Suprapubic skin (tissue), 4 donors: ENCODE measurements around the gene GPR179. TPM values are rescaled to one million over a fixed set of nuclear protein-coding genes. Genes with fewer than 3 reads are reported as not detected.

Experiments used
- DNase-seq, 2 donors: peaks; one replicate each; pipeline ENCODE4 v3.0.0-alpha.2; 2019; ENCODE audit warnings: low spot score in 2 of 2
- H3K27ac ChIP-seq: fragments of 200-600 bp; sonication (generic); one replicate; pipeline ENCODE4 v1.5.1; 2019
- H3K27me3 ChIP-seq: fragments of 200-600 bp; sonication (generic); one replicate; pipeline ENCODE4 v1.5.1; 2019
- H3K36me3 ChIP-seq: fragments of 200-600 bp; sonication (generic); one replicate; pipeline ENCODE4 v1.5.1; 2019
- H3K4me1 ChIP-seq: fragments of 200-600 bp; sonication (generic); one replicate; pipeline ENCODE4 v1.5.1; 2019
- H3K4me3 ChIP-seq: fragments of 200-600 bp; sonication (generic); one replicate; pipeline ENCODE4 v1.5.1; 2019; ENCODE audit warnings: mild to moderate bottlenecking
- H3K9me3 ChIP-seq: fragments of 200-600 bp; sonication (generic); one replicate; pipeline ENCODE4 v1.5.1; 2019
- CTCF ChIP-seq, 2 donors: fragments of 200-600 bp in 1 of 2; fragments of 450-650 bp in 1 of 2; sonication (generic) in 1 of 2; IDR thresholded peaks; one replicate each; pipeline ENCODE4 v1.5.1; 2016 to 2019; ENCODE audit warnings: antibody characterized with exemption in 2 of 2, mild to moderate bottlenecking in 1 of 2, moderate library complexity in 1 of 2
- EP300 ChIP-seq: sonication (generic); formaldehyde crosslinking; IDR thresholded peaks from one replicate; pipeline ENCODE4 v1.6.1; 2017; ENCODE audit warnings: antibody characterized with exemption
- POLR2A ChIP-seq, 2 donors: fragments of 450-650 bp; IDR thresholded peaks; one replicate each; pipeline ENCODE4 v1.6.1; 2017; ENCODE audit warnings: antibody characterized with exemption in 2 of 2, mild to moderate bottlenecking in 2 of 2, moderate library complexity in 2 of 2
- POLR2AphosphoS5 ChIP-seq, 3 donors: sonication (generic); formaldehyde crosslinking; IDR thresholded peaks; one replicate each; pipeline ENCODE4 v1.6.1; 2017; ENCODE audit warnings: antibody characterized with exemption in 3 of 3
- WGBS: methylation state at CpG from one replicate; pipeline ENCODE4 v1.1.5; 2018; 5-methylcytosine and 5-hydroxymethylcytosine counted together
- total RNA-seq, 4 donors: library from RNA; depleted of rRNA; stranded (reverse); fragments of >200 nt; gene quantifications; one replicate each; pipeline ENCODE4 v1.1.0, GENCODE V29; 2016

The GPR179 gene
- under 1 TPM in 1 of 4 donors, not detected in 3; 0.17 TPM for total RNA-seq

DNA sequence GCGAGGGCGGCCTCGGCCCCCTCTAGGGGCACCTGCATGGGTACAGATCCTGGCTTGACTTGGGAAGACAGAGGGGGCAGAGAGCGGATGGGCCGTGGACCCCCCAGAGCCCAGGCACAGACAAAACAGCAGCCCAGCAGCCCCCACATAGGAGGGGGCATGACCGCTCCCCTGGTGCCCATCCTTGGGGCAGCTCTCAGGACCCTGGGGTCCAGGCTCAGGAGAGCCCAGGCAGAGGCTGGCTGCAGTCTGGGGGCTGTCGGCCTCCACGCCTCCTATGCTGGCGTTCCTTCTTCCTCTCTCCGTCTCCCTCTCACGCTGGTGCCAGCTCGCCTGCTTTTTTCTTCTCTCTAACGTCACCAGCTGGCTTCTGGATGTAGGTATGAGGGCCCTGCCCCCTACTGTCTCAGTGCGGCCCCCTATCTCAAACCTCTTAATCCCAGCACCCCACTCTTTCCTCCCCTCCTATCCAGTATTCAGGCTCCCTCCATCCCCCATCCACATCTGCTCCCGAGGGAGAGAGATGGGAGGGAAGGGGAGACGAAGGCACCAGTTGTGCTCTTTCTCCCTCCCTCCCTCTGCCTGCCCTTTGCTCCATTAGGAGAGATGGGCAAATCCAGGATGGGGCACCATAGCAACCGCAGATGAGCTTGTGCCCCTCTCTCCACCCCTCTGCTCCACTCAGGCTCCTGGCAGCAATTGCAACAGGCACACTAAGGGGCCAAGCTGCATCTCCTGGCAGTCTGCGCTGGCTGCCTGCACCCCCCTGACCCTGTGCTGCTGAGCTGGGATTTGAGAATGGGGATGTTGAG is at the start of gene GPR179:
Gene GPR179 (minus strand): TSS at position 349 of the 812 bp plus-strand sequence. CDS start 167 bp downstream, at position 182.
- Histone ChIP-seq H3K27me3 (peaks cover 11% of the 10 kb centered on the region), H3K4me1 (no peaks in the 10 kb centered on the region), H3K9me3 (no peaks in the 10 kb centered on the region), H3K36me3 (no peaks in the 10 kb centered on the region), H3K27ac (no peak within 1 kb of the TSS), H3K4me3 (no peak within 1 kb of the TSS)
- TF ChIP-seq POLR2AphosphoS5 (IDR thresholded peaks at IDR 0.05): no peak
- TF ChIP-seq CTCF (IDR thresholded peaks at IDR 0.05): no peak
- TF ChIP-seq POLR2A (IDR thresholded peaks at IDR 0.05): no peak
- TF ChIP-seq EP300: no peak
- DNase-seq: no peak
- 74% methylated on average over 17 of the region's 18 CpGs for WGBS

DNA sequence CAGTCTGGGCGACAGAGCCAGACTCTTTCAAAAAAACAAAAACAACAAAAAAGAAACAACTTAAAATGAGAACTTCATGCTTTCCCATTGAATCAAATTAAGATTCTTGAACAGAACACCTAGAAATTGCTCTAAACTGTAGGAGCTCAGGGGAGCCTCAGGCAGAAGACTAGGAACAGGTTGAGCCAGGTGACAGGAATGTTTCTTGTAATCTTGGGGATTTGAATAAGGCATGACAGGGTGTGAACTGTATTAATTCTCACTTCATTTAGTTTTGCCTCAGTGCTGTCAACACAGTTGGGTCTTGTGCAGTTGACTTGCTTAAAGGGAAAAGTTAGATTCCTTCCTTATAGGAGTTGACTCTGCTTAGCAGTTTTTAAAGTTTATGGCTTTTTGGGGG is 35.7 kb upstream of the GPR179 start:
- no peak for DNase-seq
- Histone ChIP-seq H3K4me3 (no peak overlapping the region), H3K4me1 (no peaks in the 10 kb centered on the region), H3K9me3 (no peaks in the 10 kb centered on the region), H3K27me3 (no peaks in the 10 kb centered on the region), H3K36me3 (peaks cover 47% of the 10 kb centered on the region), H3K27ac (no peak overlapping the region)
- TF ChIP-seq POLR2AphosphoS5 (IDR thresholded peaks at IDR 0.05) (no peak), EP300 (no peak), CTCF (IDR thresholded peaks at IDR 0.05) (no peak), POLR2A (IDR thresholded peaks at IDR 0.05) (no peak)
- WGBS: 79% methylated on average over 1 of the region's 1 CpG

DNA sequence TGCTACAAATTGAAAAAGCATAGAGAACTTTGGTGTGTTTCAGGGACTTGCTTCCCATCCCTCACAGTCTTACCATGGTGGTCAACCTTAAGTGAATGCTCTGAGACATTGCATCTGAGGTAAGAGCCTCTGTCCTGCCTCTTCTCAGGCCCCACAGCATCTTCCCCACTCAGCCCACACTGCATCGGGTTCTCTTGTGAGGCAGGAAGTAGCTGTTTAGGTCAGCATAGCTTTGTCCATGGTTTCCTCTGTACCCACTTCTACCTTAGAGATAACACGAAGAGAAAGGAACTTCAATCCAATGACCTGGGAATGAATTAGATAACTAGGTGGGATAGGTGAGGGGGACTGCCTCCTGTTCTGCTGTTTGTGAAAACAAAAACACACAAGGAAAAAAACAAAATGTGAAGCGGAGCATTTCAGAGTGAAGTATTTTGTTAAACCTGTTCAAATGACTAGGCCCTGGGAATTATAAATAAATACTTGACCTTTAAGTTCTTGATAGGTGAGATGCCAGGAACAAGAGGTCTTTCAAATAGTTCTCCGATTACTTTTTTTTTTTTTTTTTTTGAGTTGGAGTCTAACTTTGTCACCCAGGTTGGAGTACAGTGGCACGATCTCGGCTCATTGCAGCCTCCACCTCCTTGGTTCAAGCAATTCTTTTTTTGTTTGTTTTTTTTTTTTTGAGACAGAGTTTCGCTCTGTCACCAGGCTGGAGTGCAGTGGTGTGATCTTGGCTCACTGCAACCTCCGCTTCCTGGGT is 25.5 kb upstream of the GPR179 start:
- H3K4me3 ChIP-seq: no peak overlapping the region
- 93% methylated on average over 8 of the region's 8 CpGs for WGBS
- no peak for DNase-seq
- H3K27me3 ChIP-seq: no peaks in the 10 kb centered on the region
- peaks cover 73% of the 10 kb centered on the region for H3K36me3 ChIP-seq
- TF ChIP-seq EP300 (no peak), CTCF (IDR thresholded peaks at IDR 0.05) (no peak), POLR2A (IDR thresholded peaks at IDR 0.05) (no peak), POLR2AphosphoS5 (IDR thresholded peaks at IDR 0.05) (no peak)
- H3K27ac ChIP-seq: no peak overlapping the region
- H3K4me1 ChIP-seq: no peaks in the 10 kb centered on the region
- no peaks in the 10 kb centered on the region for H3K9me3 ChIP-seq

GRCh38 chr17:38364741-38365140 is 21.0 kb upstream of the GPR179 start:
- Histone ChIP-seq H3K27ac (no peak overlapping the region), H3K4me1 (no peaks in the 10 kb centered on the region), H3K36me3 (peaks cover 46% of the 10 kb centered on the region), H3K4me3 (no peak overlapping the region), H3K9me3 (no peaks in the 10 kb centered on the region), H3K27me3 (no peaks in the 10 kb centered on the region)
- DNase-seq: no peak
- TF ChIP-seq EP300 (no peak), CTCF (IDR thresholded peaks at IDR 0.05) (no peak), POLR2A (IDR thresholded peaks at IDR 0.05) (no peak), POLR2AphosphoS5 (IDR thresholded peaks at IDR 0.05) (no peak)
- 87% methylated on average over 8 of the region's 8 CpGs for WGBS

DNA sequence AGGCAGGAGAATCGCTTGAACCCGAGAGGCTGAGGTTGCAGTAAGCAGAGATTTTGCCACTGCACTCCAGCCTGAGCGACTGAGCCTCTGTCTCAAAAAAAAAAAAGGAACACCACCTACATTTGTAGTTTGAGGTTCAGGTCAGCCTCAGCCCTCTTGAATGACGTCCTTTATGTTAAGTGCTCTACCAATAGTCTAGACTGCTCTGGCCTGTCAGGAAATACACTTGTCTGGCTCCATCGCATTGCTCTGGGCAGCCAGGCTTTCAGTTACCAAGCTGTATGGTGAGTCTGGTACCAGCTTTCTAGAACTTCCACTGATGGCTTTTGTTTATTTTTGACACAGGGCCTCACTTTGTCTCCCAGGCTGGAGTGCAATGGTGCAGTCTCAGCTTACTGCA is 19.3 kb upstream of the GPR179 start:
- Histone ChIP-seq H3K27me3 (no peaks in the 10 kb centered on the region), H3K27ac (no peak overlapping the region), H3K4me3 (no peak overlapping the region), H3K9me3 (no peaks in the 10 kb centered on the region), H3K36me3 (peaks cover 29% of the 10 kb centered on the region), H3K4me1 (peaks cover 11% of the 10 kb centered on the region)
- WGBS: 96% methylated on average over 5 of the region's 5 CpGs
- DNase-seq: no peak
- TF ChIP-seq EP300 (no peak), POLR2AphosphoS5 (IDR thresholded peaks at IDR 0.05) (no peak), POLR2A (IDR thresholded peaks at IDR 0.05) (no peak), CTCF (IDR thresholded peaks at IDR 0.05) (no peak)
